Osteoblast (primary cell): ENCODE data around the gene RNF115. TPM values are rescaled to one million over a fixed set of nuclear protein-coding genes. Genes with fewer than 3 reads are reported as not detected.

Experiments used
- DNase-seq: peaks from one replicate; pipeline ENCODE4 v3.0.0; 2011; ENCODE audit warnings: low spot score, mixed read lengths; ENCODE audit not compliant: insufficient read length; ENCODE audit errors: missing footprints
- H2AFZ ChIP-seq: 2 replicates; pipeline ENCODE4 v1.6.0; 2011; ENCODE audit warnings: mild to moderate bottlenecking, low read length
- H3K27ac ChIP-seq: 2 replicates; pipeline ENCODE4 v1.5.1; 2011; ENCODE audit warnings: mild to moderate bottlenecking, low read depth, low read length, moderate library complexity
- H3K27me3 ChIP-seq: 2 replicates; pipeline ENCODE4 v1.6.0; 2012; ENCODE audit warnings: mild to moderate bottlenecking, control low read depth, inconsistent platforms, low read length, moderate library complexity; ENCODE audit not compliant: insufficient read depth
- H3K36me3 ChIP-seq: 2 replicates; pipeline ENCODE4 v1.5.1; 2011; ENCODE audit warnings: mild to moderate bottlenecking, low read length, control low read depth, moderate library complexity; ENCODE audit not compliant: insufficient read depth
- H3K4me1 ChIP-seq: 2 replicates; pipeline ENCODE4 v1.5.1; 2011; ENCODE audit warnings: mild to moderate bottlenecking, low read length, control low read depth, moderate library complexity; ENCODE audit not compliant: insufficient read depth
- H3K4me2 ChIP-seq: 2 replicates; pipeline ENCODE4 v1.6.0; 2011; ENCODE audit warnings: mild to moderate bottlenecking, low read length; ENCODE audit not compliant: insufficient read depth
- H3K4me3 ChIP-seq: fragments of 200-600 bp; sonication (generic); 3 replicates; pipeline ENCODE4 v1.5.1; 2012; ENCODE audit warnings: mild to moderate bottlenecking, low read length, inconsistent platforms; ENCODE audit not compliant: insufficient read depth
- H3K79me2 ChIP-seq: 2 replicates; pipeline ENCODE4 v1.6.0; 2012; ENCODE audit warnings: mild to moderate bottlenecking, low read length, control low read depth, inconsistent platforms; ENCODE audit not compliant: insufficient read depth
- H3K9me3 ChIP-seq: 2 replicates; pipeline ENCODE4 v1.5.1; 2011; ENCODE audit warnings: low read depth, low read length, control low read depth
- H4K20me1 ChIP-seq: 2 replicates; pipeline ENCODE4 v1.6.0; 2012; ENCODE audit warnings: mild to moderate bottlenecking, low read length, control low read depth; ENCODE audit not compliant: insufficient read depth
- CTCF ChIP-seq: IDR thresholded peaks from 2 replicates; pipeline ENCODE4 v1.5.1; 2011; ENCODE audit warnings: mild to moderate bottlenecking, low read depth, low read length, moderate library complexity; ENCODE audit errors: extremely low read depth
- total RNA-seq: library from RNA; depleted of rRNA; stranded (reverse); fragments of >200 nt; gene quantifications from 2 replicates; pipeline ENCODE4 v1.2.3, GENCODE V29; 2012

RNF115 gene
- total RNA-seq, 1 donor = 23.2 TPM

GRCh38 chr1:145708063-145708462, 115.8 kb downstream of the RNF115 start:
- Histone ChIP-seq H3K36me3 (no peaks in the 10 kb centered on the region), H3K79me2 (no peaks in the 10 kb centered on the region), H3K9me3 (no peaks in the 10 kb centered on the region), H2AFZ (peak overlapping the region; percentile 53), H3K4me3 (no peak overlapping the region), H3K27ac (no peak overlapping the region), H3K4me1 (peaks cover 10% of the 10 kb centered on the region), H3K27me3 (no peaks in the 10 kb centered on the region), H4K20me1 (no peaks in the 10 kb centered on the region), H3K4me2 (no peak overlapping the region)
- TF ChIP-seq CTCF = no peak
- DNase-seq = no peak

GRCh38 chr1:145707183-145707867, 116.6 kb downstream of the RNF115 start, which contains the start of gene PDZK1:
Gene PDZK1 (minus strand): TSS chr1:145707368. CDS start chr1:145688021, 19,347 bp downstream.
- Histone ChIP-seq H3K27ac (no peak within 1 kb of the TSS), H3K4me1 (peaks cover 10% of the 10 kb centered on the region), H2AFZ (peak within 1 kb of the TSS; percentile 53), H3K4me2 (no peak within 1 kb of the TSS), H3K36me3 (no peaks in the 10 kb centered on the region), H3K9me3 (no peaks in the 10 kb centered on the region), H4K20me1 (no peaks in the 10 kb centered on the region), H3K4me3 (no peak within 1 kb of the TSS), H3K27me3 (no peaks in the 10 kb centered on the region), H3K79me2 (no peaks in the 10 kb centered on the region)
- DNase-seq = no peak
- TF ChIP-seq CTCF = no peak

- DNase-seq = peak; percentile 69
- no peak for TF ChIP-seq CTCF
- Histone ChIP-seq H3K27me3 (no peaks in the 10 kb centered on the region), H3K36me3 (no peaks in the 10 kb centered on the region), H3K9me3 (no peaks in the 10 kb centered on the region), H4K20me1 (no peaks in the 10 kb centered on the region), H3K4me2 (no peak overlapping the region), H3K79me2 (no peaks in the 10 kb centered on the region), H3K27ac (no peak overlapping the region), H2AFZ (no peak overlapping the region), H3K4me3 (no peak overlapping the region), H3K4me1 (peaks cover 10% of the 10 kb centered on the region)
Observed at GRCh38 chr1:145706086-145706664, 117.7 kb downstream of the RNF115 start.

- Histone ChIP-seq H2AFZ (no peak overlapping the region), H4K20me1 (no peaks in the 10 kb centered on the region), H3K27me3 (no peaks in the 10 kb centered on the region), H3K9me3 (no peaks in the 10 kb centered on the region), H3K36me3 (no peaks in the 10 kb centered on the region), H3K27ac (no peak overlapping the region), H3K4me1 (peaks cover 10% of the 10 kb centered on the region), H3K79me2 (no peaks in the 10 kb centered on the region), H3K4me3 (no peak overlapping the region), H3K4me2 (no peak overlapping the region)
- DNase-seq = no peak
- no peak for TF ChIP-seq CTCF
Observed at GRCh38 chr1:145705622-145706021, 118.3 kb downstream of the RNF115 start.
